ENCODE measurements around the gene ZFHX3.

DNA sequence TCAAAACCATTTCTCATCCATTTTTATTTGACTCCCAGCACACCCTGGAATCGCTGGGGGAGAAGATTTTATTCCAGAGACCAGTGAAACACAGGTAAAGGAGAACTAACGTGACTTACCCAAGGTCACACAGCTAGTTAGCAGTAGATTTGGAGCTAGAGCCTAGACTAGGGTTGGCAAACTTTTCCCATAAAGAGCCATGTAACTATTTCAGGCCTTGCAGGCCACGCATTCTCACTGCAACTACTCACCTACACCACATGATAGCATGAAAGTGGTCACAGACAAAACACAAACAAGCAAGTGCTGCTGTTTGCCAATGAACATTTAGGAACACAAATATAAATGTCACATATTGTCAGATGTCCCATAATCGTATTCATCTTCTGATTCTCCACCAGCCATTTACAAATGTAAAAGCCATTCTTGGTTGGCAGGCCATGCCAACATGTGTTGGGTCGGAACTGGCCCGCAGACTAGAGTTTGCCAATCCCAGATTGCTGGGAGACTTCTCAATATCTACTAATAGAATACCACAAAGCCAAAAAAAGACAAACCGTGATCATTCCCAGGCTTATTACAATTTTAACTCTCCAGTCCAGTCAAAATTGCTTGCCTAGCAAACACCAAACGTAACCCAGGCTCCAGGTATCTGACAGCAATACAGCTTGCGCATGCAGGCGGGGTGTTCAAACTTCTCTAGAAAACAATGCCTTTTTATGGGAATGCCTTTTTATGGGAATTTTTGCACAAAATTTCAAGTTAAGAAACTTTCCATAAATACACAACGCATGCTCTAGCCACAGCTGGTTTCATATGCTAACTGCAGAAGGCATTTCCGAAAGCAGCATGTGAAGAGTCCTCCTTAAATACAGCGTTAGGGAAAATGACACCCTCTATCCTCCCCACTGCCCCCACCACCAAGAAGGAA, 20.9 kb downstream of the ZFHX3 start:
- TF ChIP-seq CTCF (IDR thresholded peaks at IDR 0.05; ENCODE audit: low read depth, low read length) (no peak), EZH2phosphoT487 (IDR thresholded peaks at IDR 0.05; ENCODE audit: low read depth) (no peak)
